Measurements from ENCODE around the gene CDH4.

Gene CDH4

GRCh38 chr20:61926253-61926613 is 674.2 kb downstream of the CDH4 start:
- DNase-seq (ENCODE audit: low read depth in 2 of 2), result no peak

GRCh38 chr20:61926796-61927192 is 674.7 kb downstream of the CDH4 start:
- no peak for DNase-seq (ENCODE audit: low read depth in 2 of 2)

DNA sequence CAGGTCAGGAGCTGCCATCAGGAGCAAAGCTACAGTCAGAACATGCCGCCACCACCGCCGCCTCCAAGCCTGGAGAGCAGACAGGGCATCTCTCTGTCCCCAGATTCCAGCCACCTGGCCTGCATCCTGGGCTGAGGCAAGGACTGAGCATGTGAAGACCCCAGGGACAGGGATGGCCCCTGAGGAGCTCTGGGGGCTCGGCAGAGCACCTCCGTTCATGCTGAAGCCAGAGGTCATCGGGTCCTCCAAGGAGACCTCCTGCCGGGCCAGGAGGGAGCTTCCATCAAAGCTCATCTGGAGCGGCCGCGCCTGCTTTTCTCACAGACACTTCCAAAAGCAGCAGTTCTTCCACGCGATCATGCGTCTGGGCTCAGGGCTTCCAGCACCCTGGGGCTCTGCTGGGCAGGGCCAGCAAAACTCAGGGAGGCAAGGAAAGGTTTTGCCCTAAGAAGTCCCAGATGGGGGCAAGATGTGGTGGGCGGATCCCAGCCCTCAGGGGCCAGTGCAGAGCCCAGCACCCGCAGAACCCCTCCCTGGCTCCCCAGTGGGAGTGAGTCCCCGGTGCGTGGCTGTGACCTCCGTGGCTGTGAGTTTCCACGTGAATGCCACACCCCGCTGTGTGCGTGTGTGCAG is 675.2 kb downstream of the CDH4 start:
- no peak for DNase-seq (ENCODE audit: low read depth in 2 of 2)

GRCh38 chr20:61927826-61928541 is 675.9 kb downstream of the CDH4 start:
- no peak for DNase-seq (ENCODE audit: low read depth in 2 of 2)

DNA sequence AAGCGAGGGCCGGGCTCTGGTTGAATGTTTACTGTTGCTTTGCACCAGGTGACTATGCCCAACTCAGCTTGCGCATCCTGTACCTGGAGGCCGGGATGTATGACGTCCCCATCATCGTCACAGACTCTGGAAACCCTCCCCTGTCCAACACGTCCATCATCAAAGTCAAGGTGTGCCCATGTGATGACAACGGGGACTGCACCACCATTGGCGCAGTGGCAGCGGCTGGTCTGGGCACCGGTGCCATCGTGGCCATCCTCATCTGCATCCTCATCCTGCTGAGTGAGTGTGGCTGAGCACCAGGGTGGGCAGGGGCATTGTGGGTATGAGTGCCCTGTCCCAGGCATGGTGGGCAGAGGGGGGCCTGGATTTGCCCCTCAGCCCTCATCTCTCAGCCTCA is 677.5 kb downstream of the CDH4 start:
- no peak for DNase-seq (ENCODE audit: low read depth in 2 of 2)

DNA sequence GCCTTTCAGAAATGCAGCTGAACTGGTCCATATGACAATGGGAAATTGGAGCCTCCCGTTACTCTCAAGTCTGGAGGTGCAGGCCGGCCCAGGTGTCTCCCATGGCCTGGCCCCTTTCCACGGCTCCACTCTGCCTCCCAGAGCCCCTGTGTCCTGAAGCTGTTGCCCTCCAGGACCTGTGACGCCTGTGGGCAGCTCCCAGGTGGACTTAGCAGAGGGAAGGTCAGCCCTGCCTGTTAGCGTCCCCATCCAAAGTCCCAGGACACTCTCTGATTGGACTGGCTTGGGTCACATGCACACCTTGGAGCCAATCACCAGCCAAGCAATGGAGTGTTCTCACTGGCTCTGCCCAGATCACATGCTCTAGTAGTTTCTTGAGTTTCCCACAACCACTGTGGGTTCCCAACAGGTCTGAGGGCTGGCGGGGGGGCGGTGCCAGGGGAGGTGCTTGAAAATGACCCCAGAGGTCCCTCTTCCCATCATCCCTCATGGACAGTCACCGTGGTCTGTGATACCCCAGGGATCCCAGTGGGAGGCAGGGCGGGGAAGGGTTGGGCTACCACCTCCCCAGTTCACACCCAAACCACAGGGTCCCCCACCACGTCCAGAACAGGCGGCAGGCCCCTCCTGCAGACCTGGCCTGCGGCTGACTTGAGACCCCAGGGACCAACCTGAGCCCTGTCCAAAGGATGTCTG is 678.1 kb downstream of the CDH4 start:
- no peak for DNase-seq (ENCODE audit: low read depth in 2 of 2)

GRCh38 chr20:61930776-61931475 is 678.9 kb downstream of the CDH4 start:
- DNase-seq (ENCODE audit: low read depth in 2 of 2), result no peak

- no peak for DNase-seq (ENCODE audit: low read depth in 2 of 2)
Measured at GRCh38 chr20:61931476-61932198, 679.6 kb downstream of the CDH4 start.

- DNase-seq (ENCODE audit: low read depth in 2 of 2), result no peak
Measured at GRCh38 chr20:61932199-61932592, 680.1 kb downstream of the CDH4 start.

GRCh38 chr20:61932711-61933480 is 680.8 kb downstream of the CDH4 start:
- no peak for DNase-seq (ENCODE audit: low read depth in 2 of 2)

GRCh38 chr20:61933481-61933950 is 681.5 kb downstream of the CDH4 start:
- no peak for DNase-seq (ENCODE audit: low read depth in 2 of 2)

DNA sequence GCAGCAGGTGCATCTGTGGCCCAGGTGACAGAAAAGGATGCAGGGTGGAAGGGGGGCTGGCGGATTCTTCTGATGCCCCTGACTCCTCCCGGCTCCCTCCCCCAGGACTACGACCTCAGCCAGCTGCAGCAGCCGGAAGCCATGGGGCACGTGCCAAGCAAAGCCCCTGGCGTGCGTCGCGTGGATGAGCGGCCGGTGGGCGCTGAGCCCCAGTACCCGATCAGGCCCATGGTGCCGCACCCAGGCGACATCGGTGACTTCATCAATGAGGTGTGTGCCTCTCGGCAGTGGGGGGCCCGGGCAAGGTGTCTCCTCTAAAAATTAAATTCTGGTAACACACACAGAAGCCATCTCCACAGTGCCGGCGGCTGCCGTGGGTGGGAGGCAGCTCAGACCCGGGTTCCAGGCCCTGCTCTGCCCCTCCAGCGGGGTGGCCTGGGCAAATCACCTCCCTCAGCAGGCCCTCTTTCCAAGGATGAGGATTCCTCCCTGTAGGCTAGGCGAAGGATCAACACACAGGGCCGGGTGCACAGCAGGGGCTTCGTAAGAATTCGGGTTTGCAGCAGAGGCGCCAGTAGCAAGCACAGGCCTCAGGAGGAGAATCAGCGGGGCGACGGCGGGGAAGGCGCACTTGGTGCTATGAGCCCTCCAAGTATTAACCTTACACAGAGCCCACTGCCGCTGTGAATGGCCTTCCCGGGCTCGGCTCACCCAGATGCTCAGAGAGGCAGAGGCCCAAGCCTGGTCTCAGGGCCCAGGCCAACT is 682.1 kb downstream of the CDH4 start:
- DNase-seq (ENCODE audit: low read depth in 2 of 2), result no peak

GRCh38 chr20:61934716-61935530 is 682.9 kb downstream of the CDH4 start:
- DNase-seq (ENCODE audit: low read depth in 2 of 2), result no peak

DNA sequence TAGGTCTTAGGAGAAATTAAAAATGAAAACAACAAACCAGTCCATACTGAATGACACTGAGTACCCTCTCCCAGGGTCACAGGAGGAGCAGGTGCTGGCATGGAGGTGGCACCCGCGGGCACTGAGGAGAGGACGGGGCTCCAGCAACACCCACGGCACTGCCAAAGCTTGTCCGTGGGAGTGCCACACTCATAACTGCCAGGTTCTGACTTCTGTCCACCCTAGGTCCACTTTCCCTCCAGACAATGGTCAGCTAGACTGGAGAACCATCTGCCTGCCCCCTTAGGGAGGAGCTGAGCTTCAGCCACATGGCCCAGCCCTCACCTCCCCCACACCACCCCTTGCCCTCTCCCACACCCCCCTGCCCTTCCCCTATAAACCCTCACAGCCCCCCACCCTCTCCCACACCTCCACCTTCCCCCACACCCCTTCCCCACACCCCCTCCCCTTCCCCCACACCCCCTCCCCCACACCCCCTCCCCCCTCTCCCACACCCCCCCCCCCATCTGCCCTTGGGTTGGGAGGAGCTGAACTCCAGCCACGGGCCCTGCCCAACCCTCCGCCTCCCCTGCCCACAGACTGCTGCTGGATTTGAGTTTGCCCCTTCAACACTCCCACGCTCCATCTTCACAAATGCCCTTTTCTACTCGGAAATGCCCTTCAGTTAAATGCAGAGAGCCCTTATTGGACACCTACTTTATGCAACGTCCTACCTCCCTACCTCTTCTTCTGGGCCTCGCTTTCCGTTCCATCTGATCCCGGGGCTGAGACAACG is 684.1 kb downstream of the CDH4 start:
- no peak for DNase-seq (ENCODE audit: low read depth in 2 of 2)

DNA sequence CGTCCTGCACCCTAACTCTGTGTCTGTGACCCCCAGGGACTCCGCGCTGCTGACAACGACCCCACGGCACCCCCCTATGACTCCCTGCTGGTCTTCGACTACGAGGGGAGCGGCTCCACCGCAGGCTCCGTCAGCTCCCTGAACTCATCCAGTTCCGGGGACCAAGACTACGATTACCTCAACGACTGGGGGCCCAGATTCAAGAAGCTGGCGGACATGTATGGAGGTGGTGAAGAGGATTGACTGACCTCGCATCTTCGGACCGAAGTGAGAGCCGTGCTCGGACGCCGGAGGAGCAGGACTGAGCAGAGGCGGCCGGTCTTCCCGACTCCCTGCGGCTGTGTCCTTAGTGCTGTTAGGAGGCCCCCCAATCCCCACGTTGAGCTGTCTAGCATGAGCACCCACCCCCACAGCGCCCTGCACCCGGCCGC is 684.7 kb downstream of the CDH4 start:
- no peak for DNase-seq (ENCODE audit: low read depth in 2 of 2)

DNA sequence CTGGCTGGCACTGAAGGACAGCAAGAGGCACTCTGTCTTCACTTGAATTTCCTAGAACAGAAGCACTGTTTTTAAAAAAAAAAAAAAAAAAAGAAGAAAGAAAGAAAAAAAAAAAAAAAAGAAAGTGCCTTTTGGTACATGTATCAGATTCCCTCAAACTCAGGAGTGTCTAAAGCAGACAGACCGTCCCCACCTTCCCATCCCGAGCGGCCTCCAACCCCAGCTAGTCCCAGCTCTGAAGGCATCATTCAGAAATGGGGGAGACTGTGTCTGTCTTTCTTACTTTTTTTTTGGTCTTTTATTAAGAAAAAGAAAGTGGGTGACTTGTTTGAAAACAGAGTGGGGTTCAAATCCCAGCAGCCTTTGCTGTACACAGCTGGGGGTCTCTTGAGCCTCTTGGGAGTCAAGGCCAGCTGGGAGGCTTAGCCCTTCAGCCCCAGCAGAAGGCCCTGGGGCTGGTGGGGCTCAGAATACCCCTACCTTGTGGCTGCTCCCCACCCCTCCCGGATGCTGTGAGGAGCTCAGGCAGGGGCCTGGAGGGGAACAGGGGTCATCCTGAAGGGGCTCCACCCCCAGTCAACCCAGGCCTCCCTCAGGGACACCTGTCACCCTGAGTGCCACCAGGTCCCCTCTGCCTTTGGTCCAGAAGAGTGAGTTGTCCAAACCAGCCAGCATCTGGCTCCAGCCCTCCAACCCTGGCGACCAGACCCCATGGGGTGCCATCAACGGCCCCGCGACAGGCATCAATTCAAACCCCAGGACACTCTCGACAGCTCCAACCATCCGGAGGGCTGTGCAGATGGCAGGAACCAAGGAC is 685.3 kb downstream of the CDH4 start:
- DNase-seq (ENCODE audit: low read depth in 2 of 2), result no peak

- no peak for DNase-seq (ENCODE audit: low read depth in 2 of 2)
Measured at GRCh38 chr20:61937963-61938838, 686.1 kb downstream of the CDH4 start.
